IPS-11a (cell line): ENCODE data around the gene FOLR2.

Experiments used
- H3K4me3 ChIP-seq: one replicate; pipeline ENCODE4 v1.5.1; 2013; ENCODE audit warnings: low read depth, low read length, control low read depth

FOLR2 gene

DNA sequence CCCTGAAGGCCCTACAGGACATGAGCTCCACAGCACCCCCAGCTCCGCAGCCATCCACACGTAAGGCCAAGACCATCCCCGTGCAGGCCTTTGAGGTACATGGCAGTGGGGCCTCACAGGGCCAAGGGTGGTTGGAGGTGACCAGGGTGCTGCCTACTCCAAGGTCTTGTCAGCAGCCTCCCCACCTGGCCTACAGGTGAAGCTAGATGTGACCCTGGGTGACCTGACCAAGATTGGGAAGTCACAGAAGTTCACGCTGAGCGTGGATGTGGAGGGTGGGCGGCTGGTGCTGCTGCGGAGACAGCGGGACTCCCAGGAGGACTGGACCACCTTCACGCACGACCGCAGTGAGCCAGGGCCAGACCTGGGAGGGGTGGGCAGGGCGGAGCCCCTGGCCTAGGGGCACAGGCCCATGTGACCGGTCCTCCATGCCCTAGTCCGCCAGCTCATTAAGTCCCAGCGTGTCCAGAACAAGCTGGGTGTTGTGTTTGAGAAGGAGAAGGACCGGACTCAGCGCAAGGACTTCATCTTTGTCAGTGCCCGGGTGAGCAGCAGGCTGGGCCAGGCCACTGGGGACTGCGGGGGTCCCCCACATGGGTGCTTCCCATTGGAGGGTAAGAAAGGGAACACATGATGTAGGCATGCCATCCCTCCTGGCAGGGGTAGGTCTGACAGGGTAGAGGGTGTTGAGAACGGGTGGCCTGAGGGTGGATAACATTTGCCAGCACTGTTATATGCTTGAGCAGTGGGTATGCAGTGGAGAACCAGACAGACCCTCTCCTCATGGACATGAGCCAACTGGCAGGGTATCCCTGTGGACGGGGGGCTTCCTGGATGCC is 13.6 kb downstream of the FOLR2 start:
- H3K4me3 ChIP-seq, result no peak overlapping the region

DNA sequence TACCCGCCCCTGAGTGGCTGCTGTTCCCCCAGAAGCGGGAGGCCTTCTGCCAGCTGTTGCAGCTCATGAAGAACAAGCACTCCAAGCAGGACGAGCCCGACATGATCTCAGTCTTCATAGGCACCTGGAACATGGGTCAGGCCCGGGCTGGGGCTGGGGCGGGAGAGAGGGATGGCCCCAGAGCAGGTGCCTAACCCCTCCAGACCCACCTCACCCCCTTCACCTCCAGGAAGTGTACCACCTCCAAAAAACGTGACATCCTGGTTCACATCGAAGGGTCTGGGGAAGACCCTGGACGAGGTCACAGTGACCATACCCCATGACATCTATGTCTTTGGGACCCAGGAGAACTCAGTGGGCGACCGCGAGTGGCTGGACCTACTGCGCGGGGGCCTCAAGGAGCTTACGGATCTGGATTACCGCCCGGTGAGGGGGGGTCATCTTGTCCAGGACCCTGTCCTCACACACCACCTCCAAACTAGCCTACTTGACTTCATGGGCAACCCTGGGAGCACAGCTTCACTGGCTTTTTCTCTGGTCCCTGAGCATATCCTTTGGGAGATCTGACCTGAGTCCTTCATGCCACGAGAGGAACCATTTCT is 14.3 kb downstream of the FOLR2 start:
- no peak overlapping the region for H3K4me3 ChIP-seq

- H3K4me3 ChIP-seq, result no peak overlapping the region
These were observed 15.0 kb downstream of the FOLR2 start for GRCh38 chr11:72231396-72232259.

- H3K4me3 ChIP-seq, result no peak overlapping the region
These were observed 15.9 kb downstream of the FOLR2 start for GRCh38 chr11:72232260-72233055.

DNA sequence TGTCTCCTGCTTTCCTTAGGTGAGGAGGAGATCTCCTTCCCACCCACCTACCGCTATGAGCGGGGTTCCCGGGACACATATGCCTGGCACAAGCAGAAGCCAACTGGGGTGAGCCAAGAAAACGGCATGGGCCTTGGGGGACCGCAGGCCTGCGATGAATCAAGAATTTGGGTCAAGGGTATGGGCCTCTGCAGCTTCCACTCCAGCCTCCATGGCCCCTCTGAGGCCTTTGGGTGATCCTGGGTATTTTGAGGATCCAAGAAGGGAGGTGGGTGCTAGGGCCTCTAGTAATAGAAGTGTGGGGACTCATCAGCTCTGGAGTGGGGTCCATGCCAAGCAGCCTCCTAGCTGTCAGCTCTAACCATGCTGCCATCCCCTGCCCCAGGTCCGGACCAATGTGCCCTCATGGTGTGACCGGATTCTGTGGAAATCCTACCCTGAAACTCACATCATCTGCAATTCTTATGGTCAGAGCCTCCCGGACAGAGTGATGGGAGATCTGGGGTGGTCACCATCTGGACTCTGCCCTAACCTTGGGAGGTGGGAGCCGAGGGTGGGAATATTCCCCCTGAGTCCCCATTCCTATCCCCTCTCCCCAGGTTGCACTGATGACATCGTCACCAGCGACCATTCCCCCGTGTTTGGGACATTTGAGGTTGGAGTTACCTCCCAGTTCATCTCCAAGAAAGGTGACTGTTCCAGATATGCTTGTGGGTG is 16.6 kb downstream of the FOLR2 start:
- H3K4me3 ChIP-seq, result no peak overlapping the region

DNA sequence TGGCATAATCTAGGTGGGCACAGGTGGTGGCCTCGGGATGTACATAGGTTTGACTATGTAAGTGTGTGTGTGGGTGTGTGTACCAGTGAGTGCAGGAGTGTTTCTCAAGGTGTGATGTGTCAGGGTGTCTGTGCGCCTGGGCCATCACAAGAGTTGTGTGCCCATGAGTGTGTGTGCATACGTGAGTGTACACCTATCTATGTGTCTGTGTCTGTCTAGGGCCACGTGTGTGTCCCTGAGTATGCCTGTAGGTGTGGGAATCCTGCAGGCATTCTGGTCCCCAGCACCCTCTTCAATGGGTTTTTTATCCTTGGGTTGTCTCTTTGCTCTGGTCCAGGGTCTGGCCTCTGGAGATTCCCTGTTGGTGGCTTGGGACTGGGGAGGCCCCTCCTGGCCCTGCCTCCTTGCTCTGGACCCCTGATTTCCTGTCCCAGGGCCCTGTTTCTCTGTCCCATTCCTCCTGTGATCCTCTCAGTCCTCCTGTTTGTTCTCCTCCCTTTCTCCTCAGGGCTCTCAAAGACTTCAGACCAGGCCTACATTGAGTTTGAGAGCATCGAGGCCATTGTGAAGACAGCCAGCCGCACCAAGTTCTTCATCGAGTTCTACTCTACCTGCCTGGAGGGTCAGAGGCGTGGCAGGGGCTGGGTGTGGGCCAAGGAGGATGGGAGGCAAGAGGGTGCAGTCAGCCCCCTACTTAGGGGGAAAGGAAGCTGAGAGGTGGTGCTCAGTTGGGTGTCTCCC is 17.3 kb downstream of the FOLR2 start:
- no peak overlapping the region for H3K4me3 ChIP-seq

GRCh38 chr11:72234514-72234830 is 17.9 kb downstream of the FOLR2 start:
- H3K4me3 ChIP-seq, result no peak overlapping the region

DNA sequence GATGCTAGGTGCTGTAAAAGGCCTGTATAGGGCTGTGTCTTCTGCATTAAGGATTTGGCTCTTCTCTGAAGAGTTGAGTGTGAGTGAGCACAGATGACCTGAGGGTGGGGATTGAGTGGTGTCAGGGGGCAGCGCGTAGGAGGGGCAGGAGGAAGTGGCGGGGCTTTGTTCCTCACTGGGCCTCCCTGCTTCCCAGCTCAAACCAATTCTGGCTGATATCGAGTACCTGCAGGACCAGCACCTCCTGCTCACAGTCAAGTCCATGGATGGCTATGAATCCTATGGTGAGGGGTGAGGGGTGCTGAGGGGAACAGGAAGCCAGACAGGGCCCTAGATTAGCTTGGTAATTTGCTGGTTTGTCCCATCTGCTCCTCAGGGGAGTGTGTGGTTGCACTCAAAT is 18.3 kb downstream of the FOLR2 start:
- H3K4me3 ChIP-seq, result no peak overlapping the region

- no peak overlapping the region for H3K4me3 ChIP-seq
These were observed 18.9 kb downstream of the FOLR2 start for GRCh38 chr11:72235351-72236057.

DNA sequence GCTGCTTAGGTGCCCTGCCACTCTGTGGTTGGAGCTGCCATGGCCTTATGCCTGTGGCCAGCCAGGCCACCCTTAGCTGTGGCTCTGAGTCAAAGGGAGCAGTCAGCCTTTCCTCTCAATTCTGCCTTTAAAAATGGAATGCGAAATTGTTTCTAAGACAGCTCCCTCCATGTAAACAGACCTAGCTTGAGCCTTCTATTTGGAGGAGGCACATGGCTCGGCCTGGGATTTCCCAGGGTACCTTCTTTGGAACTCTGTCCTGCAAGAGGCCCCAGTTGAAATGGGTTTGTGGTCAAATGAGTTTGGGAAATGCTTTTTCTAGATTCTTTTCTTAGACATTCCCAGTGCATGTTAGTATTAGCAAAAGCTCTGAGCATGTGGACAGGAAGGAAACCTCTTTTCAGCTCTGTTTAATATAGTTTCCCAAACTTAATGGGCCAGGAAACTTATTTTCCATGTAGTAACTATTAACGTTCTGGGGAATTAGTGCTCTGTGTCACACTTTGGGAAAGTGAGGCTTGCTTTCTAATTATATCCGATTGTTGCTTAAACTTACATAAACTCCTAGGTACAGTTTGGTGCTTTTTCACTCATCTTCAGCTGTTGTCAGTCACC is 19.6 kb downstream of the FOLR2 start:
- no peak overlapping the region for H3K4me3 ChIP-seq

GRCh38 chr11:72236774-72237111 is 20.1 kb downstream of the FOLR2 start:
- H3K4me3 ChIP-seq, result no peak overlapping the region

DNA sequence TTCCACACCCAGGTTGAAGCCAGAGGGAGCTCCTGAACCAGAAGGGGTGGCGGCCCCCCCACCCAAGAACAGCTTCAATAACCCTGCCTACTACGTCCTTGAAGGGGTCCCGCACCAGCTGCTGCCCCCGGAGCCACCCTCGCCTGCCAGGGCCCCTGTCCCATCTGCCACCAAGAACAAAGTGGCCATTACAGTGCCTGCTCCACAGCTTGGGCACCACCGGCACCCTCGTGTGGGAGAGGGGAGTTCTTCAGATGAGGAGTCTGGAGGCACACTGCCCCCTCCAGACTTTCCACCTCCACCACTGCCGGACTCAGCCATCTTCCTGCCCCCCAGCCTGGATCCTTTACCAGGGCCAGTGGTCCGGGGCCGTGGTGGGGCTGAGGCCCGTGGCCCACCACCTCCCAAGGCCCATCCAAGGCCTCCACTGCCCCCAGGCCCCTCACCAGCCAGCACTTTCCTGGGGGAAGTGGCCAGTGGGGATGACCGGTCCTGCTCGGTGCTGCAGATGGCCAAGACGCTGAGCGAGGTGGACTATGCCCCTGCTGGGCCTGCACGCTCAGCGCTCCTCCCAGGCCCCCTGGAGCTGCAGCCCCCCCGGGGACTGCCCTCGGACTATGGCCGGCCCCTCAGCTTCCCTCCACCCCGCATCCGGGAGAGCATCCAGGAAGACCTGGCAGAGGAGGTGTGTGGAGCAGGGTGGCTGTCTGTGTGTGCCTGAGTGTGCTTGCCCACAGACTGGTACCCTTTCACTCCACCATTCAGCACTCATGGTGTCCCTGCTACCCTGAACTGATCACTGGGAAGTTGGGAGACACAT is 20.7 kb downstream of the FOLR2 start:
- H3K4me3 ChIP-seq, result no peak overlapping the region

- H3K4me3 ChIP-seq, result no peak overlapping the region
These were observed 21.5 kb downstream of the FOLR2 start for GRCh38 chr11:72238040-72238450.

DNA sequence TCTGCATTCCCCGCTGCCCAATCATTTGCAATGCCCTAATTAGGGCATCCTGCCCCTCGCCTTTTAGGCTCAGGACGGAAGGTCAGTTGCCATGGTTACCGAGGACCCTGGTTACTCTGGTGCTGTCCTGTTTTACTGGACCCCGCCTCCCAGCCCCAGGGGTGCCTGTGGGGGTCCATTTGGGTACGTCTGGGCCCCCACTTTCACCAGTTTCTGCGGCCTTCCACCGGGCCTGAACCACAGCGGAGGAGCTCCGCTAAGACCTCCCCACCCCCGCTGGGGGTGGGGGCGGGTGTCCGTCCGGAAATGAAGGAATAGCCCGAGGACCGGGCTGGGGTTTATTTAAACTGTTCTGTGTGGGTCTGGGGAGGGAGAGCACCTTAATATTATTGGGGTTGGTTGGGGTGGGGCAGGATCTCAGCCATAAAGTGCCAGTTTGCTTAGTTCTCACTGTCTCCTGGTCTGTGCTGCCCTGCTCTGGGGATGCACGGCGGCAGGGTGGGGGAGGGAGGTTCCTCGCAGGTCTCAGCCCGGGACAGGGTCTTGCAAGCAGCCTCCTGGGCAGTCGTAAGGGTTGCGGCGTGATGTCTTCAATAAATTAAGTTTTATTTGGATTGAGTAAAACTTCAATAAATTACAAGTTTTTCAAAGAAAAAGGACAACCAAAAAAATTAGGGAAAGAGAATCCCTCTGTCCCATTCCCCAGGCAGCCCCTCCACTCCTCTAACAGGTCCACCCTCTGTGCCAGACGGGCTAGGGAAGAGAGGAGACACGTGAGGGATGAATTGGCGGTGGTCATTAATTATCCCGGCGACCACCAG is 22.1 kb downstream of the FOLR2 start:
- H3K4me3 ChIP-seq, result no peak overlapping the region

DNA sequence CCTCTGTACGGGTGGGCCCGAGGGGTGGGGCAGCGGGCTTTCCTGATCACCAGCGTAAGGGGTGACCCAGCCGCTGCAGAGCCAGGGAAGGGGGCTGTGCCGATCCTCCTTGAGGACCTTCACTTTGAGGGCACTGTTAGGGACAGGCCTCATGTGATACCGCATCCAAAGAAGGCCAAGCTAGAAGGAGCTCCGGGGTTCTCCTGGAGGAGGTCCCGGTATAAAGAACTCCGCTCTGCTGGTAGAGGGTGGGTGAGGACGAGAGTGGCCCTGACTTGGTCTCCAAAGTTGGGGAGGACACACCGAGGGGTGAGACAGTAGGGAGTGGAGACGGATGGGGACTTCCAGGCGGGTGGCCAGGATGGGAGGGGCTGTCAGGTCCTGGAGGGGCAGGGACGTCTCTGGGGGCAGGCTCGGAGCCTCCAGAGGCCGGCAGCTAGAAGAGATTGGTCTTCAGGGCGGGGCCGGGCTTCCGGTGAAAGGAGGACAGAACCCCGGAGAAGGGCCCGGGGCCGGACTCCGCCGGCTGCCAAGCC is 22.8 kb downstream of the FOLR2 start:
- H3K4me3 ChIP-seq, result no peak overlapping the region

DNA sequence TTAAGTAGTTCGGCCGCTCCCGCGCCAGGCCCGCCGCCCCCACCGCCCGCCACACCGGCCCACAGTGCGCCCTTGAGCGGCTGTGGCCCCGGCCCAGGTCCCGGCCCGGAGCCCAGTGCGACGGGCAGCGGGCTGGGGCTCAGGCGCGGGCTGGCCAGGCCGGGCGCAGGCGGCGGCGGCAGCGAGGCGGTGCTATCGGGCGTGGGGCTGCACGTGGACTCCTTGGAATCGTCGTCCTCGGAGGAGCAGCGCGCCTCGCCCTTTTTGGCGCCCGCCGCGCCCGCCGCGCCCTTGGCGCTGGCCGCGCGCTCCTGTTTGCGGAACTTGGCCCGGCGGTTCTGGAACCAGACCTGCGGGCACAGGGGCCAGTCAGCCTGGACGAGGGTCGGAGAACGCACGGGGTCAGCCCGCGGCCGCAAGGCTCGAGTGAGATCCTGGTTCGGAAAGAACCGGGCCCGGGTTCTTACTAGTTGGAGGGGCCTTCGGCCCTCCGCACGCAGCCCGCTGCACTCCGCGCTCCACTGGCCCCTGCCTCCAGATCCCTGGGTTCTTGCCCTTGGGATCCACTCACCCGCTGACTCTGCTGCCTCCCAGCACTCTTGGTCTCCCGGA is 23.4 kb downstream of the FOLR2 start:
- no peak overlapping the region for H3K4me3 ChIP-seq
